HEK293 (cell line): ENCODE results near the gene COQ10A.

Experiments used
- BCL11B ChIP-seq: fragments of 450-650 bp; formaldehyde crosslinking; IDR thresholded peaks from 2 replicates; pipeline ENCODE4 v1.5.1; 2016; ENCODE audit warnings: low read depth, missing biosample characterization, missing genetic modification characterization
- GLIS2 ChIP-seq: fragments of 450-650 bp; formaldehyde crosslinking; IDR thresholded peaks from 2 replicates; pipeline ENCODE4 v1.5.1; 2016; ENCODE audit warnings: missing biosample characterization, missing genetic modification characterization
- KLF8 ChIP-seq: fragments of 450-650 bp; formaldehyde crosslinking; IDR thresholded peaks from 2 replicates; pipeline ENCODE4 v1.5.1; 2016; ENCODE audit warnings: missing biosample characterization, missing genetic modification characterization
- OVOL3 ChIP-seq: fragments of 450-650 bp; formaldehyde crosslinking; IDR thresholded peaks from 2 replicates; pipeline ENCODE4 v1.5.1; 2016; ENCODE audit warnings: missing biosample characterization, missing genetic modification characterization
- ZBTB1 ChIP-seq: fragments of 450-650 bp; formaldehyde crosslinking; IDR thresholded peaks from 2 replicates; pipeline ENCODE4 v1.5.1; 2016; ENCODE audit warnings: missing biosample characterization, missing genetic modification characterization
- ZBTB48 ChIP-seq: fragments of 450-650 bp; formaldehyde crosslinking; IDR thresholded peaks from 2 replicates; pipeline ENCODE4 v1.5.1; 2016; ENCODE audit warnings: missing biosample characterization, missing genetic modification characterization
- ZBTB7A ChIP-seq: fragments of 450-650 bp; formaldehyde crosslinking; IDR thresholded peaks from 2 replicates; pipeline ENCODE4 v1.5.1; 2016; ENCODE audit warnings: low read depth, missing biosample characterization, missing genetic modification characterization
- ZNF114 ChIP-seq: fragments of 450-650 bp; formaldehyde crosslinking; IDR thresholded peaks from 2 replicates; pipeline ENCODE4 v1.5.0; 2017; ENCODE audit warnings: missing biosample characterization, missing genetic modification characterization
- ZNF16 ChIP-seq: fragments of 450-650 bp; formaldehyde crosslinking; IDR thresholded peaks from 2 replicates; pipeline ENCODE4 v1.5.1; 2016; ENCODE audit warnings: low read depth, missing biosample characterization, missing genetic modification characterization
- ZNF175 ChIP-seq: fragments of 450-650 bp; formaldehyde crosslinking; IDR thresholded peaks from 2 replicates; pipeline ENCODE4 v1.5.1; 2016; ENCODE audit warnings: missing biosample characterization, missing genetic modification characterization
- ZNF248 ChIP-seq: fragments of 450-650 bp; formaldehyde crosslinking; IDR thresholded peaks from 2 replicates; pipeline ENCODE4 v1.5.1; 2017; ENCODE audit warnings: missing biosample characterization, missing genetic modification characterization
- ZNF274 ChIP-seq, 2 experiments: fragments of 200-500 bp in 1 of 2; fragments of 450-650 bp in 1 of 2; sonication (Bioruptor generic) in 1 of 2; formaldehyde crosslinking in 1 of 2; IDR thresholded peaks; 2 replicates each; pipeline versions ENCODE4 v1.5.1 to v1.6.1; 2014 to 2016; ENCODE audit warnings: borderline replicate concordance in 1 of 2, inconsistent platforms in 1 of 2, low read length in 1 of 2, missing biosample characterization in 1 of 2, missing genetic modification characterization in 1 of 2
- ZNF433 ChIP-seq: fragments of 450-650 bp; formaldehyde crosslinking; IDR thresholded peaks from 2 replicates; pipeline ENCODE4 v1.5.1; 2016; ENCODE audit warnings: missing biosample characterization, missing genetic modification characterization, low read depth
- ZNF521 ChIP-seq: fragments of 450-650 bp; formaldehyde crosslinking; IDR thresholded peaks from 2 replicates; pipeline ENCODE4 v1.5.1; 2017; ENCODE audit warnings: missing biosample characterization, mild to moderate bottlenecking, missing genetic modification characterization
- ZNF548 ChIP-seq: fragments of 450-650 bp; formaldehyde crosslinking; IDR thresholded peaks from 2 replicates; pipeline ENCODE4 v1.5.1; 2016; ENCODE audit warnings: missing biosample characterization, missing genetic modification characterization
- ZNF585B ChIP-seq: fragments of 450-650 bp; formaldehyde crosslinking; IDR thresholded peaks from 2 replicates; pipeline ENCODE4 v1.5.1; 2016; ENCODE audit warnings: missing biosample characterization, missing genetic modification characterization
- ZNF629 ChIP-seq: fragments of 450-650 bp; formaldehyde crosslinking; IDR thresholded peaks from 2 replicates; pipeline ENCODE4 v1.5.1; 2017; ENCODE audit warnings: missing biosample characterization, missing genetic modification characterization
- ZNF658 ChIP-seq: fragments of 450-650 bp; formaldehyde crosslinking; IDR thresholded peaks from 2 replicates; pipeline ENCODE4; 2016; ENCODE audit warnings: missing biosample characterization, missing genetic modification characterization
- ZNF830 ChIP-seq: fragments of 450-650 bp; IDR thresholded peaks from 2 replicates; pipeline ENCODE4 v1.5.0; 2018; ENCODE audit warnings: missing biosample characterization, missing genetic modification characterization, low read depth, mild to moderate bottlenecking, moderate library complexity
- TF ChIP-seq, protein P1 (sequence below): fragments of 450-650 bp; formaldehyde crosslinking; IDR thresholded peaks from 2 replicates; pipeline ENCODE4 v1.5.1; 2016; ENCODE audit warnings: missing biosample characterization, missing genetic modification characterization
- TF ChIP-seq, protein P2 (sequence below): fragments of 450-650 bp; formaldehyde crosslinking; IDR thresholded peaks from 2 replicates; pipeline ENCODE4 v1.5.1; 2016; ENCODE audit warnings: missing biosample characterization, missing genetic modification characterization
- TF ChIP-seq, protein P3 (sequence below): fragments of 450-650 bp; formaldehyde crosslinking; IDR thresholded peaks from 2 replicates; pipeline ENCODE4 v1.5.1; 2016; ENCODE audit warnings: missing biosample characterization, missing genetic modification characterization, borderline replicate concordance
- TF ChIP-seq, protein P4 (sequence below): fragments of 450-650 bp; formaldehyde crosslinking; IDR thresholded peaks from 2 replicates; pipeline ENCODE4 v1.5.1; 2016; ENCODE audit warnings: missing biosample characterization, missing genetic modification characterization
- TF ChIP-seq, protein P5 (sequence below): fragments of 450-650 bp; formaldehyde crosslinking; IDR thresholded peaks from 2 replicates; pipeline ENCODE4 v1.5.1; 2017; ENCODE audit warnings: missing biosample characterization, missing genetic modification characterization
- TF ChIP-seq, protein P6 (sequence below): fragments of 450-650 bp; formaldehyde crosslinking; IDR thresholded peaks from 2 replicates; pipeline ENCODE4 v1.5.1; 2017; ENCODE audit warnings: missing biosample characterization, missing genetic modification characterization
- TF ChIP-seq, protein P7 (sequence below): fragments of 450-650 bp; formaldehyde crosslinking; IDR thresholded peaks from 2 replicates; pipeline ENCODE4 v1.5.1; 2016; ENCODE audit warnings: missing biosample characterization, missing genetic modification characterization

The COQ10A gene

DNA sequence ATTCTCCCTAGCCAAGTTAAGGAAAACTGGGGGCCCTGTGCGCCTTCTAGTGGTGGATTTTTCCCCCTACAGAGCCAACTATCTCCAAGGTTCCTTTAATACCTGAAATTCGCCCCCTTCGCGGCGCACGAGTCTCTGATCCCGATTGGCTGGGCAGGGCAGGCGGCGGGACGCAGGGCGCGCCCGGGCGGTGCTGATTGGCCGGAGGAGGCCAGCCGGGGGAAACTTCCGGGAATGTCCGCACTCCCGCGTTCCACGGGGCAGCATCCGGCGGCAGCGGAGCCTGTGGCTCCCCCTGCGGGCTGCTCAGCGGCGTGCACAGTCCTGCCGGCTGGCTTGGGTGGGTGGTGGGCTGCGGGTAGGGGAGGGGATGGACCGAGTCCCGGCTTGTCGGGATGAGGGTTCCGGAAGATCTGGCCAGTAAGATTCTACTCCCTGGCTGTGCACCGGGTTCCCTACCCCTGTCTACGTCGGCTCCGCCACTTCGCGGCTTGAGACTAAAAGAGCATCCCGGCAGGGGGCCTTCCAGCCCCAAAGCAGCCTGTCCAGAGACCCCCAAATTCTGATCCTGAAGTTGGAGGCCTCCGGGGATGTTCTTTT is 42.5 kb upstream of the COQ10A start, which contains the start of gene NABP2 (continued):
- TF ChIP-seq, protein P1, sequence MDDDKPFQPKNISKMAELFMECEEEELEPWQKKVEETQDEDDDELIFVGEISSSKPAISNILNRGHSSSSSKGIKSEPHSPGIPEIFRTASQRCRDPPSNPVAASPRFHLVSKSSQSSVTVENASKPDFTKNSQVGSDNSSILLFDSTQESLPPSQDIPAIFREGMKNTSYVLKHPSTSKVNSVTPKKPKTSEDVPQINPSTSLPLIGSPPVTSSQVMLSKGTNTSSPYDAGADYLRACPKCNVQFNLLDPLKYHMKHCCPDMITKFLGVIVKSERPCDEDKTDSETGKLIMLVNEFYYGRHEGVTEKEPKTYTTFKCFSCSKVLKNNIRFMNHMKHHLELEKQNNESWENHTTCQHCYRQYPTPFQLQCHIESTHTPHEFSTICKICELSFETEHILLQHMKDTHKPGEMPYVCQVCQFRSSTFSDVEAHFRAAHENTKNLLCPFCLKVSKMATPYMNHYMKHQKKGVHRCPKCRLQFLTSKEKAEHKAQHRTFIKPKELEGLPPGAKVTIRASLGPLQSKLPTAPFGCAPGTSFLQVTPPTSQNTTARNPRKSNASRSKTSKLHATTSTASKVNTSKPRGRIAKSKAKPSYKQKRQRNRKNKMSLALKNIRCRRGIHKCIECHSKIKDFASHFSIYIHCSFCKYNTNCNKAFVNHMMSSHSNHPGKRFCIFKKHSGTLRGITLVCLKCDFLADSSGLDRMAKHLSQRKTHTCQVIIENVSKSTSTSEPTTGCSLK: no peak
- TF ChIP-seq, protein P2, sequence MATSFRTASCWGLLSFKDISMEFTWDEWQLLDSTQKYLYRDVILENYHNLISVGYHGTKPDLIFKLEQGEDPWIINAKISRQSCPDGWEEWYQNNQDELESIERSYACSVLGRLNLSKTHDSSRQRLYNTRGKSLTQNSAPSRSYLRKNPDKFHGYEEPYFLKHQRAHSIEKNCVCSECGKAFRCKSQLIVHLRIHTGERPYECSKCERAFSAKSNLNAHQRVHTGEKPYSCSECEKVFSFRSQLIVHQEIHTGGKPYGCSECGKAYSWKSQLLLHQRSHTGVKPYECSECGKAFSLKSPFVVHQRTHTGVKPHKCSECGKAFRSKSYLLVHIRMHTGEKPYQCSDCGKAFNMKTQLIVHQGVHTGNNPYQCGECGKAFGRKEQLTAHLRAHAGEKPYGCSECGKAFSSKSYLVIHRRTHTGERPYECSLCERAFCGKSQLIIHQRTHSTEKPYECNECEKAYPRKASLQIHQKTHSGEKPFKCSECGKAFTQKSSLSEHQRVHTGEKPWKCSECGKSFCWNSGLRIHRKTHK (tag by site-specific recombination): no peak
- TF ChIP-seq ZNF433 (tag by site-specific recombination): no peak
- TF ChIP-seq, protein P3, sequence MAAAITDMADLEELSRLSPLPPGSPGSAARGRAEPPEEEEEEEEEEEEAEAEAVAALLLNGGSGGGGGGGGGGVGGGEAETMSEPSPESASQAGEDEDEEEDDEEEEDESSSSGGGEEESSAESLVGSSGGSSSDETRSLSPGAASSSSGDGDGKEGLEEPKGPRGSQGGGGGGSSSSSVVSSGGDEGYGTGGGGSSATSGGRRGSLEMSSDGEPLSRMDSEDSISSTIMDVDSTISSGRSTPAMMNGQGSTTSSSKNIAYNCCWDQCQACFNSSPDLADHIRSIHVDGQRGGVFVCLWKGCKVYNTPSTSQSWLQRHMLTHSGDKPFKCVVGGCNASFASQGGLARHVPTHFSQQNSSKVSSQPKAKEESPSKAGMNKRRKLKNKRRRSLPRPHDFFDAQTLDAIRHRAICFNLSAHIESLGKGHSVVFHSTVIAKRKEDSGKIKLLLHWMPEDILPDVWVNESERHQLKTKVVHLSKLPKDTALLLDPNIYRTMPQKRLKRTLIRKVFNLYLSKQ (tag by site-specific recombination): no peak
- no peak for TF ChIP-seq ZNF274 (IDR thresholded peaks at IDR 0.05; ENCODE audit: low read length)
- no peak for TF ChIP-seq ZNF274 (tag by site-specific recombination; IDR thresholded peaks at IDR 0.05; ENCODE audit: borderline replicate concordance)
- TF ChIP-seq GLIS2 (tag by site-specific recombination): peak; percentile 99
- TF ChIP-seq OVOL3: no peak
- TF ChIP-seq ZNF830 (tag by site-specific recombination): no peak
- TF ChIP-seq ZNF16 (tag by site-specific recombination): no peak
- TF ChIP-seq ZBTB7A (tag by site-specific recombination): peak; percentile 78; the same call in 1 of the 2 replicates
- peak; percentile 95 for TF ChIP-seq ZBTB48 (tag by site-specific recombination)
- TF ChIP-seq, protein P4, sequence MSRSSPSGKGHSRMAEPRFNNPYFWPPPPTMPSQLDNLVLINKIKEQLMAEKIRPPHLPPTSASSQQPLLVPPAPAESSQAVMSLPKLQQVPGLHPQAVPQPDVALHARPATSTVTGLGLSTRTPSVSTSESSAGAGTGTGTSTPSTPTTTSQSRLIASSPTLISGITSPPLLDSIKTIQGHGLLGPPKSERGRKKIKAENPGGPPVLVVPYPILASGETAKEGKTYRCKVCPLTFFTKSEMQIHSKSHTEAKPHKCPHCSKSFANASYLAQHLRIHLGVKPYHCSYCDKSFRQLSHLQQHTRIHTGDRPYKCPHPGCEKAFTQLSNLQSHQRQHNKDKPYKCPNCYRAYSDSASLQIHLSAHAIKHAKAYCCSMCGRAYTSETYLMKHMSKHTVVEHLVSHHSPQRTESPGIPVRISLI (tag by site-specific recombination): no peak
- TF ChIP-seq, protein P5, sequence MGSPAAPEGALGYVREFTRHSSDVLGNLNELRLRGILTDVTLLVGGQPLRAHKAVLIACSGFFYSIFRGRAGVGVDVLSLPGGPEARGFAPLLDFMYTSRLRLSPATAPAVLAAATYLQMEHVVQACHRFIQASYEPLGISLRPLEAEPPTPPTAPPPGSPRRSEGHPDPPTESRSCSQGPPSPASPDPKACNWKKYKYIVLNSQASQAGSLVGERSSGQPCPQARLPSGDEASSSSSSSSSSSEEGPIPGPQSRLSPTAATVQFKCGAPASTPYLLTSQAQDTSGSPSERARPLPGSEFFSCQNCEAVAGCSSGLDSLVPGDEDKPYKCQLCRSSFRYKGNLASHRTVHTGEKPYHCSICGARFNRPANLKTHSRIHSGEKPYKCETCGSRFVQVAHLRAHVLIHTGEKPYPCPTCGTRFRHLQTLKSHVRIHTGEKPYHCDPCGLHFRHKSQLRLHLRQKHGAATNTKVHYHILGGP (tag by site-specific recombination): no peak
- TF ChIP-seq ZNF248: no peak
- TF ChIP-seq ZNF658 (tag by site-specific recombination): no peak
- TF ChIP-seq ZNF175 (tag by site-specific recombination): no peak
- TF ChIP-seq ZNF629 (tag by site-specific recombination): peak; percentile 71
- TF ChIP-seq ZNF548 (tag by site-specific recombination): no peak
- TF ChIP-seq ZNF521 (tag by site-specific recombination): no peak
- no peak for TF ChIP-seq ZNF585B
- peak; percentile 74; the same call in 1 of the 2 replicates for TF ChIP-seq KLF8
- TF ChIP-seq ZNF114 (tag by site-specific recombination): no peak
- no peak for TF ChIP-seq ZBTB1
- TF ChIP-seq, protein P6, sequence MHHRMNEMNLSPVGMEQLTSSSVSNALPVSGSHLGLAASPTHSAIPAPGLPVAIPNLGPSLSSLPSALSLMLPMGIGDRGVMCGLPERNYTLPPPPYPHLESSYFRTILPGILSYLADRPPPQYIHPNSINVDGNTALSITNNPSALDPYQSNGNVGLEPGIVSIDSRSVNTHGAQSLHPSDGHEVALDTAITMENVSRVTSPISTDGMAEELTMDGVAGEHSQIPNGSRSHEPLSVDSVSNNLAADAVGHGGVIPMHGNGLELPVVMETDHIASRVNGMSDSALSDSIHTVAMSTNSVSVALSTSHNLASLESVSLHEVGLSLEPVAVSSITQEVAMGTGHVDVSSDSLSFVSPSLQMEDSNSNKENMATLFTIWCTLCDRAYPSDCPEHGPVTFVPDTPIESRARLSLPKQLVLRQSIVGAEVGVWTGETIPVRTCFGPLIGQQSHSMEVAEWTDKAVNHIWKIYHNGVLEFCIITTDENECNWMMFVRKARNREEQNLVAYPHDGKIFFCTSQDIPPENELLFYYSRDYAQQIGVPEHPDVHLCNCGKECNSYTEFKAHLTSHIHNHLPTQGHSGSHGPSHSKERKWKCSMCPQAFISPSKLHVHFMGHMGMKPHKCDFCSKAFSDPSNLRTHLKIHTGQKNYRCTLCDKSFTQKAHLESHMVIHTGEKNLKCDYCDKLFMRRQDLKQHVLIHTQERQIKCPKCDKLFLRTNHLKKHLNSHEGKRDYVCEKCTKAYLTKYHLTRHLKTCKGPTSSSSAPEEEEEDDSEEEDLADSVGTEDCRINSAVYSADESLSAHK (tag by site-specific recombination): no peak
- TF ChIP-seq, protein P7, sequence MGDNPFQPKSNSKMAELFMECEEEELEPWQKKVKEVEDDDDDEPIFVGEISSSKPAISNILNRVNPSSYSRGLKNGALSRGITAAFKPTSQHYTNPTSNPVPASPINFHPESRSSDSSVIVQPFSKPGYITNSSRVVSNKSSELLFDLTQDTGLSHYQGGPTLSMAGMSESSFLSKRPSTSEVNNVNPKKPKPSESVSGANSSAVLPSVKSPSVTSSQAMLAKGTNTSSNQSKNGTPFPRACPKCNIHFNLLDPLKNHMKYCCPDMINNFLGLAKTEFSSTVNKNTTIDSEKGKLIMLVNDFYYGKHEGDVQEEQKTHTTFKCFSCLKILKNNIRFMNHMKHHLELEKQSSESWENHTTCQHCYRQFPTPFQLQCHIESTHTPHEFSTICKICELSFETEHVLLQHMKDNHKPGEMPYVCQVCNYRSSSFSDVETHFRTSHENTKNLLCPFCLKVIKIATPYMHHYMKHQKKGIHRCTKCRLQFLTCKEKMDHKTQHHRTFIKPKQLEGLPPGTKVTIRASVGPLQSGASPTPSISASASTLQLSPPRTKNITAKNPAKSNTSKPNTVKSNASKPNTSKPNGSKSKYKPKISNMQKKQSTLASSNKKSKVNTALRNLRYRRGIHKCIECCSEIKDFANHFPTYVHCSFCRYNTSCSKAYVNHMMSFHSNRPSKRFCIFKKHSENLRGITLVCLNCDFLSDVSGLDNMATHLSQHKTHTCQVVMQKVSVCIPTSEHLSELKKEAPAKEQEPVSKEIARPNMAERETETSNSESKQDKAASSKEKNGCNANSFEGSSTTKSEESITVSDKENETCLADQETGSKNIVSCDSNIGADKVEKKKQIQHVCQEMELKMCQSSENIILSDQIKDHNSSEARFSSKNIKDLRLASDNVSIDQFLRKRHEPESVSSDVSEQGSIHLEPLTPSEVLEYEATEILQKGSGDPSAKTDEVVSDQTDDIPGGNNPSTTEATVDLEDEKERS (tag by site-specific recombination): no peak
- TF ChIP-seq BCL11B (tag by site-specific recombination): no peak
